Stimulated activated CD4-positive, alpha-beta T cell treated with anti-CD3 and anti-CD28 coated beads, Interleukin-15, amount 100 ng/mL, for 48 hours (primary cell): ENCODE measurements around the gene PSMD2.

Source experiments
- DNase-seq, 2 donors: peaks; one replicate each; pipeline ENCODE4 v3.0.0-alpha.2; 2020; ENCODE audit warnings: low read depth in 2 of 2

The PSMD2 gene

DNA sequence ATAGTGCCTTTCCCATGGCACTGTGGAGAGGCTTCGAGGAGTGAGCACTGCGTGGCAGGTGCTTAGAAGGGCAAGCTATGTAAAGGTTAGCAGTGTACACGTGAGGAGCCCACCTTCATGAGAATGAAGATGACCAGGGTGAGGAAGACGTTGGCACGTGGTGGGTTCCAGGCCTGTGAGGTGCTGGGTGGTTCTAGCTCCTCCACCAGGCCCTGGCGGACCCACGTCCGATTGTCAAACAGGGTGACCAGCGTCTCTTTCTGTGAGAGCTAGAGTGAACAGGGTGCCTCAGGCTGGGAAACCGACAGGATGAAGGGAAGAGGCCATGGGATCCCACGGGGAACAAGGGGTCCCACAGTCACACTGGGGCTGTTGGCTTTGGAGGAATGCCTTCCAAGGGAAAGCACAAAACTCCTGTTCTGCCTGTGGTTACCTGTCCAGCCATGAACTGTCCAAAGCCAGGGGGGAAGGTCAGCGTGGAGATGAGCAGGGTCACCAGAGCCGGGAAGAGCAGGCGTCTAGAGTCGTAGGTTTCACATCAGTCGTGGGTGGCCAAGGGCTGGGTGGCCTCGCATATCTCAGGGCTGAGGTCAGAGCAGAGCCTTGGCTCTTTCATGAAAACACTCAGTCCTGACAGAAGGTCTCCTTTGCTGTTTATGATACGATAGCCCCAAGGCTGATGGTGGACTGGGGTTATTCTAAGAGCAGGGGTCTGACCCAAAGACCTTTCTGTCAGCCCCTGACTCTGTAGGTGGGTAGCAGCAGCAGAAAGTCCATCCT is 56.4 kb downstream of the PSMD2 start:
- DNase-seq = no peak

- no peak for DNase-seq
Measured at GRCh38 chr3:184357248-184358123, 58.4 kb downstream of the PSMD2 start.

DNA sequence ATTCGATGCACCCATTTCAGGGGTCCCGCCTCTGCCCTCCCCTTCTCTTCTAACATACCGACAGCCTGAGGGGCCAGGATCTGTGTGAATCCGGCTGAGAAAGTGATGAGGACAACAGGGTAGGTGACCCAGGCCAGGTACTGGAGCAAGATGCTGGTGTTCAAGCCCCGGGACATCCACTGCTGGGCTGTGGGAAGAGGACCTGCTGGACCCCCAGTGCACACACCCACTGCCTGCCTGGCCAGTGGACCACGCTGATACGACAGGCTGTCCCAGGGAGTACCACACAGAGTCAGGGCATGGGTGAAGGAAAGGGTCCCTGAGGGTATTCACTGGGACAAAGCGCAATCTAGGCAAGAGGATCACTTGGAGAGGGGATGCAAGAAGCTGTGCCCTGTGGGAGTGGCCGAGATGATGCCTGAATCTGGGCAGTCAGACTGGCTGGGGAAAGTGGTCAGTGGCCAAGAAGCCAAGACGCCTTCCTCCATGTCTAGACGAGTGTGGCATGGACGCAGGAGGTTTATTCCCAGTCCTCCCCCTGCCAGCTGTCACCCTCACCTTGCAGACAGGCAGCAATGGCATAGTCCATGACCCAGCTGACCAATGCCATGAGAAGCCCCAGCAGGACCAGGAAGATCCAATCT is 59.2 kb downstream of the PSMD2 start:
- no peak for DNase-seq
